Spleen (tissue), 13 donors: Measurements from ENCODE around the gene IGLL5. TPM values are rescaled to one million over a fixed set of nuclear protein-coding genes. Genes with fewer than 3 reads are reported as not detected.
A peak's percentile ranks its signal among the peaks of the same experiment; 100 is the strongest.

Experiments used
- DNase-seq: peaks from one replicate; pipeline ENCODE4 v3.0.0-alpha.2; 2020
- H3K27ac ChIP-seq, 8 donors: fragments of 200-600 bp; sonication (generic) in 7 of 8; 1 replicate in 4 of 8; 2 replicates in 4 of 8; pipeline versions ENCODE4 v1.5.0 to v1.8.0; 2016 to 2021; ENCODE audit warnings: inconsistent platforms in 4 of 8, mild to moderate bottlenecking in 4 of 8, moderate library complexity in 1 of 8
- H3K27me3 ChIP-seq, 7 donors: fragments of 200-600 bp; sonication (generic) in 6 of 7; replicated peaks in 1 of 7; 1 replicate in 4 of 7; 2 replicates in 3 of 7; pipeline versions ENCODE4 v1.5.0 to v1.8.0; 2016 to 2021; ENCODE audit warnings: inconsistent platforms in 3 of 7, mild to moderate bottlenecking in 1 of 7
- H3K36me3 ChIP-seq, 6 donors: fragments of 200-600 bp; sonication (generic) in 5 of 6; 1 replicate in 4 of 6; 2 replicates in 2 of 6; pipeline versions ENCODE4 v1.5.0 to v1.8.0; 2016 to 2021; ENCODE audit warnings: inconsistent platforms in 2 of 6
- H3K4me1 ChIP-seq, 6 donors: fragments of 200-600 bp; sonication (generic) in 5 of 6; 1 replicate in 3 of 6; 2 replicates in 3 of 6; pipeline versions ENCODE4 v1.5.0 to v1.8.0; 2016 to 2021; ENCODE audit warnings: inconsistent platforms in 3 of 6
- H3K4me3 ChIP-seq, 8 donors: fragments of 200-600 bp; sonication (generic) in 7 of 8; 1 replicate in 4 of 8; 2 replicates in 4 of 8; pipeline versions ENCODE4 v1.5.0 to v1.8.0; 2016 to 2021; ENCODE audit warnings: inconsistent platforms in 4 of 8, mild to moderate bottlenecking in 4 of 8, moderate library complexity in 2 of 8
- H3K9me3 ChIP-seq, 8 donors: fragments of 200-600 bp; sonication (generic) in 7 of 8; 1 replicate in 4 of 8; 2 replicates in 4 of 8; pipeline versions ENCODE4 v1.5.0 to v1.8.0; 2016 to 2021; ENCODE audit warnings: inconsistent platforms in 4 of 8
- POLR2A ChIP-seq, 3 donors: fragments of 450-650 bp; IDR thresholded peaks; one replicate each; pipeline ENCODE4 v1.5.1; 2017; ENCODE audit warnings: antibody characterized with exemption in 3 of 3, mild to moderate bottlenecking in 1 of 3
- POLR2AphosphoS5 ChIP-seq, 3 donors: sonication (generic); formaldehyde crosslinking; IDR thresholded peaks; one replicate each; pipeline ENCODE4 v1.5.1; 2017; ENCODE audit warnings: antibody characterized with exemption in 3 of 3
- WGBS, 5 donors: extraction: QIAGEN DNeasy Blood & Tissue Kit in 3 of 5; methylation state at CpG; one replicate each; pipeline versions ENCODE4 v1.1.5 to v1.1.7; 2013 to 2018; 5-methylcytosine and 5-hydroxymethylcytosine counted together
- intact Hi-C: fragments of 100-400 bp; cut with DNase I; formaldehyde crosslinking; loops from one replicate; pipeline ENCODE4 v1.15.0; 2023; ENCODE audit warnings: low total_unique reads
- long read RNA-seq, 2 donors: transcript quantifications; one replicate each; lab custom pipeline, GENCODE V29; 2026
- polyA plus RNA-seq, 3 donors: library from polyadenylated mRNA; stranded (reverse); fragments of 200-250 nt; gene quantifications; one replicate each; pipeline ENCODE4 v1.2.1, GENCODE V29; 2013
- total RNA-seq, 7 donors: library from RNA; depleted of rRNA in 3 of 7; stranded (reverse); fragments of >200 nt in 3 of 7; fragmentation: NEBNext Ultra II Directional in 4 of 7; extraction: Animal tissue kit (Norgen Biotek cat#: 25700) in 4 of 7; gene quantifications; one replicate each; pipeline versions ENCODE4 v1.1.0 to v1.2.1, GENCODE V29; 2016 to 2021
- TF ChIP-seq, protein P1 (sequence below), 11 experiments: fragments of 200-600 bp in 7 of 11; fragments of 450-650 bp in 4 of 11; sonication (generic) in 4 of 11; IDR thresholded peaks in 8 of 11; conservative IDR thresholded peaks in 3 of 11; 1 replicate in 7 of 11; 2 replicates in 4 of 11; pipeline versions ENCODE4 v1.4.0 to v1.8.0; 2016 to 2021; ENCODE audit warnings: antibody characterized with exemption in 11 of 11, inconsistent platforms in 4 of 11, mild to moderate bottlenecking in 1 of 11
- donor health status: healthy with polysubstance abuse.
- donor health status: DM: no; HTN: no; CAD: no; lungs with moderate emphysema.
- donor health status: DM: no; HTN: no; CAD: no.
- donor health status: Bipolar disorder and iron deficiency.
- donor health status: healthy.
- donor health status: DM: no; HTN: no; CAD: no.
- donor health status: DM: yes; HTN: yes; CAD: no.

IGLL5 gene
- total RNA-seq, result 100 to 1,000 TPM in 5 of 7 donors, 10 to 100 TPM in 2; 55.9 to 720 (median 130) TPM
- 100 to 1,000 TPM in 1 of 3 donors, 10 to 100 TPM in 2; 80.3 to 201 (median 93.0) TPM for polyA plus RNA-seq
- long read RNA-seq, donor 1, partial matches to known transcripts, result 0 of 4 reads
- long read RNA-seq, donor 1, other reads (novel, unspliced or antisense), result 0 of 4 reads
- long read RNA-seq, donor 2, partial matches to known transcripts, result 0 of 3 reads
- long read RNA-seq, donor 2, other reads (novel, unspliced or antisense), result 0 of 3 reads

DNA sequence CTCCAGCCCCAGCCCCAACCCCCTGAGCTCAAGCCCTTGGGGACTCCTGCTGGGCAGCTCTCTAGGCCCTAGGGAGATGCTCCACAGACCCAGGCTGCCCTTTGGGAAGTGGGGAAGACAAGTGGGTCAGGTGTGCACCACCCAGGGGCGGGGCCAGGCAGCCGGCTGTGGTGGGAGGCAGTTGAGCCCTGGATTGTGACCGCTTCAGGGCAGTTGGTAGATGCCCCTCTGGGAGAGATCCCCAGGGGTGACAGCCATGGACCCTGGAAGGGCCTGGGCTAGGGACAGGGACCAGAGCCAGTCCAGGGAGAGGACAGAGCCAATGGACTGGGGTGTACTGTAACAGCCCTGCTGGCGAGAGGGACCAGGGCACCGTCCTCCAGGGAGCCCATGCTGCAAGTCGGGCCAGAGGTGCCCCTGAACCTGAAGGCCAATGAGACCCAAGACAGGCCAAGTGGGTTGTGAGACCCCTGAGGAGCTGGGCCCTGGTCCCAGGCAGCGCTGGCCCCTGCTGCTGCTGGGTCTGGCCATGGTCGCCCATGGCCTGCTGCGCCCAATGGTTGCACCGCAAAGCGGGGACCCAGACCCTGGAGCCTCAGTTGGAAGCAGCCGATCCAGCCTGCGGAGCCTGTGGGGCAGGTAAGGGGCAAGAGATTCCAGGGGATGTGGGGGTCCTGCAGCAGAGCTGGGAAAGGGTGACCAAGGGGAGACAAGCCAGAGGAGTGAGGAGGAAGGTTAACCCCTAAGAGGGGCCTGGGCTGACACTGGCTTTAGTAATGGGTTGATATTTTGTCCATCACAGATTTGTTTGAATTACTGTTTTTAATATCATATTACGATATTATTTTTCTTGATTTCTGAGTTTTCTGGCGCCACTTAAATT, at the start of gene IGLL5:
IGLL5 (plus strand) TSS at position 196 of the 883 bp plus-strand sequence; CDS start at position 434, 238 bp downstream.
- H3K36me3 ChIP-seq, result no peaks in the 10 kb centered on the region
- peak within 1 kb of the TSS in 5 of 8 donors; percentile 11 to 79 (median 24) for H3K27ac ChIP-seq
- no peaks in the 10 kb centered on the region for H3K9me3 ChIP-seq
- WGBS, 5 donors, result 74 to 86% (median 80%) methylated on average over 10 to 15 of the region's 15 CpGs
- H3K4me1 ChIP-seq, result peaks cover 0 to 31% (median 18%) of the 10 kb centered on the region in 6 donors
- H3K4me3 ChIP-seq, result peak within 1 kb of the TSS; percentile 5 to 66 (median 28)
- H3K27me3 ChIP-seq, result peaks cover 0 to 18% (median 0%) of the 10 kb centered on the region in 7 donors
- DNase-seq, result no peak
- intact Hi-C loops, result loop anchor here (10.0 kb wide), 2 partner anchors 73 to 173 kb away; no protein-coding TSS in a partner anchor
- TF ChIP-seq POLR2AphosphoS5 (IDR thresholded peaks at IDR 0.05) (peak in 2 of 3 donors; percentile 2 to 60), POLR2A (IDR thresholded peaks at IDR 0.05) (no peak)

DNA sequence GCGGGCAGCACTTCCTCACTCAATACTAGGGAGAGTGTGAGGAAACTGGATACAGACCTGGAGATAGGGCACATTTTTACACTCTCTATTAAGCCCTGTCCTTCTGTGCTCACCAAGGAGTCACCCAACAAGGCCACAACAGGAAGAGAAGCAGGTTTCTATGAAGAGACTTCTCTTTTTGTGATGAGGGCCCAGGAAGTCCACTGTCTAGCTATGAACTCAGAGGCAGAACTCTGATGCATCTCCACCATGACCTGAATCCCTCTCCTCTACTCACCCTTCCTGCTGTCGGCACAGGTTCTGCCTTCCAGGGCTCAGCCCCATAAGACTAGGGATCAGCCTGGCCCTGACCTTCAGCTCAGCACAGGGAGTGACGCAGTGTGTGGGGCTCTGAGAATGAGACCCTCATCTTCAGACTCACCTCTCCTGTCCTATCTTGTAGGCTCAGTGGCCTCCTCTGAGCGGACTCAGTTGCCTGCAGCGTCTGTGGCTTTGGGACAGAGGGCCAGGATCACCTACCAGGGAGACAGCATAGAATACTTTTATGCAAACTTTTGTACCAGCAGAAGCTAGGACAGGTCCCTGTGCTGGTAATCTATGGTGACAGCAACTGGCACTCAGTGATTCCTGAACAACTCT, 49.3 kb upstream of the IGLL5 start:
- no peak overlapping the region for H3K27ac ChIP-seq
- intact Hi-C loops, result no loop called here
- H3K9me3 ChIP-seq, result peaks cover 0 to 8% (median 0%) of the 10 kb centered on the region in 8 donors
- DNase-seq, result no peak
- peaks cover 0 to 12% (median 0%) of the 10 kb centered on the region in 7 donors for H3K27me3 ChIP-seq
- no peaks in the 10 kb centered on the region for H3K36me3 ChIP-seq
- H3K4me3 ChIP-seq, result no peak overlapping the region
- TF ChIP-seq POLR2AphosphoS5 (IDR thresholded peaks at IDR 0.05), result no peak
- TF ChIP-seq POLR2A (IDR thresholded peaks at IDR 0.05), result no peak
- TF ChIP-seq, protein P1, sequence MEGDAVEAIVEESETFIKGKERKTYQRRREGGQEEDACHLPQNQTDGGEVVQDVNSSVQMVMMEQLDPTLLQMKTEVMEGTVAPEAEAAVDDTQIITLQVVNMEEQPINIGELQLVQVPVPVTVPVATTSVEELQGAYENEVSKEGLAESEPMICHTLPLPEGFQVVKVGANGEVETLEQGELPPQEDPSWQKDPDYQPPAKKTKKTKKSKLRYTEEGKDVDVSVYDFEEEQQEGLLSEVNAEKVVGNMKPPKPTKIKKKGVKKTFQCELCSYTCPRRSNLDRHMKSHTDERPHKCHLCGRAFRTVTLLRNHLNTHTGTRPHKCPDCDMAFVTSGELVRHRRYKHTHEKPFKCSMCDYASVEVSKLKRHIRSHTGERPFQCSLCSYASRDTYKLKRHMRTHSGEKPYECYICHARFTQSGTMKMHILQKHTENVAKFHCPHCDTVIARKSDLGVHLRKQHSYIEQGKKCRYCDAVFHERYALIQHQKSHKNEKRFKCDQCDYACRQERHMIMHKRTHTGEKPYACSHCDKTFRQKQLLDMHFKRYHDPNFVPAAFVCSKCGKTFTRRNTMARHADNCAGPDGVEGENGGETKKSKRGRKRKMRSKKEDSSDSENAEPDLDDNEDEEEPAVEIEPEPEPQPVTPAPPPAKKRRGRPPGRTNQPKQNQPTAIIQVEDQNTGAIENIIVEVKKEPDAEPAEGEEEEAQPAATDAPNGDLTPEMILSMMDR (IDR thresholded peaks at IDR 0.05 in 8 of 11, conservative IDR thresholded peaks at IDR 0.05 in 3 of 11), result no peak
- H3K4me1 ChIP-seq, result peaks cover 0 to 12% (median 8%) of the 10 kb centered on the region in 6 donors
- 74 to 90% (median 87%) methylated on average over 5 of the region's 5 CpGs for WGBS, 5 donors

DNA sequence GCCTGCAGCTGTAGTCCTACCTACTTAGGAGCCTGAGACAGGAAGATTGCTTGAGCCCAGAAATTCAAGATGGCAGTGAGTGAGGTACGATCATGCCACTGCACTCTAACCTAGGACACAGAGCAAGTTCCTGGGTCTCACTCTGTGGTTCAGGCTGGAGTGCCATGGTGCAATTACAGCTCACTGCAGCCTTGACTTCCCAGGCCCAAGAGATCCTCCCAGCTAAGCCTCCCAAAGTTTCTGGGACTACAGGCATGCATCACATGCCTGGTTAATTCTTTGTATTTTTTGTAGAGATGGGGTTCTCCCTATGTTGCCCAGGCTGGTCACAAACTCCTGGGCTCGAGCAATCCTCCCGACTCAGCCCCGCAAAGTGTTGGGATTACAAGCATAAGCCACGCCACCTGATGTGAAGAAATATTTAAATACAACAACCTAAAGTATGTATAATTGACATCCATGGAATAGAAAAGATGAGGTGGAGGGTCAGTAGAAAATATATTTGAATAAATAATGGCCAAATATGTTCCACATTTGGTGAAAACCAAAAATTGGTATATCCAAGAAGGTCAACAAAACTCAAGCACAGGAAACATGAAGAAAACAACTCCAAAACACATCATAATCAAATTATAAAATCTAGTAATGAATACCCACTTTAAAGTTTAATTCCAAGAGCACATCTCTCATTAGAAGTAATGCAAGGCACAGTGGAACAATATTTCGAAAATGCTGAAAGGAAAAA, 47.9 kb upstream of the IGLL5 start:
- Histone ChIP-seq H3K4me1 (peaks cover 0 to 12% (median 8%) of the 10 kb centered on the region in 6 donors), H3K36me3 (no peaks in the 10 kb centered on the region), H3K4me3 (no peak overlapping the region), H3K9me3 (peaks cover 0 to 8% (median 0%) of the 10 kb centered on the region in 8 donors), H3K27me3 (peaks cover 0 to 12% (median 0%) of the 10 kb centered on the region in 7 donors), H3K27ac (no peak overlapping the region)
- intact Hi-C loops, result no loop called here
- WGBS, 5 donors, result 72 to 95% (median 78%) methylated on average over 6 of the region's 6 CpGs
- TF ChIP-seq POLR2A (IDR thresholded peaks at IDR 0.05) (no peak), POLR2AphosphoS5 (IDR thresholded peaks at IDR 0.05) (no peak)
- TF ChIP-seq, protein P1 (IDR thresholded peaks at IDR 0.05 in 8 of 11, conservative IDR thresholded peaks at IDR 0.05 in 3 of 11), result no peak
- no peak for DNase-seq

DNA sequence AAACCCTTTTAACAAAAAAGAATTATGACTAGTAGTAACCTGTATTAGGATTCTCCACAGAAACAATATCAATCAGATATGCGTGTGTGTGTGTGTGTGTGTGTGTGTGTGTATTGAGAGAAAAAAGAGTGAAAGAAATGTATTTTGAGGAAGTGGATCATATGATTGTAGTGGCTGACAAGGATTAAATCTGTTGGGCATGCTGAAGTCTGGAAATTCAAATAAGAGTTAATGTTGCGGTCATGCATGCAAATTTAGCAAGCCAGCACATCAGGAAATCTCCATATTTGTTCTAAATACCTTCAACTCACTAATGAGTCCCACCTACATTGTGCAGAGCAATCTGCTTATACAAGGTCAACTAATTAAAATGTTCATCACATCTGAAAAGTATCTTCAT, 46.8 kb upstream of the IGLL5 start:
- intact Hi-C loops, result no loop called here
- H3K4me1 ChIP-seq, result peaks cover 0 to 12% (median 8%) of the 10 kb centered on the region in 6 donors
- H3K27ac ChIP-seq, result no peak overlapping the region
- 30 to 53% (median 42%) methylated on average over 2 of the region's 2 CpGs for WGBS, 5 donors
- peaks cover 0 to 12% (median 0%) of the 10 kb centered on the region in 7 donors for H3K27me3 ChIP-seq
- H3K4me3 ChIP-seq, result no peak overlapping the region
- DNase-seq, result no peak
- no peaks in the 10 kb centered on the region for H3K36me3 ChIP-seq
- TF ChIP-seq, protein P1 (IDR thresholded peaks at IDR 0.05 in 8 of 11, conservative IDR thresholded peaks at IDR 0.05 in 3 of 11), result no peak
- TF ChIP-seq POLR2AphosphoS5 (IDR thresholded peaks at IDR 0.05) (no peak), POLR2A (IDR thresholded peaks at IDR 0.05) (no peak)
- H3K9me3 ChIP-seq, result peaks cover 0 to 8% (median 0%) of the 10 kb centered on the region in 8 donors
